HG02970 (cell line): ENCODE results near the gene LASP1NB.
"Not testable (repeated sequence)": the region's sequence is repeated elsewhere in the genome, so short reads cannot be mapped to it uniquely, and the experiment has no call there.

Experiments used
- ATAC-seq: cut with Tn5 transposase; IDR thresholded peaks from one replicate; pipeline ENCODE4 v1.9.1; 2021; ENCODE audit warnings: mild to moderate bottlenecking, moderate library complexity, moderate number of reproducible peaks; ENCODE audit not compliant: unreplicated experiment, low FRiP score

LASP1NB gene

DNA sequence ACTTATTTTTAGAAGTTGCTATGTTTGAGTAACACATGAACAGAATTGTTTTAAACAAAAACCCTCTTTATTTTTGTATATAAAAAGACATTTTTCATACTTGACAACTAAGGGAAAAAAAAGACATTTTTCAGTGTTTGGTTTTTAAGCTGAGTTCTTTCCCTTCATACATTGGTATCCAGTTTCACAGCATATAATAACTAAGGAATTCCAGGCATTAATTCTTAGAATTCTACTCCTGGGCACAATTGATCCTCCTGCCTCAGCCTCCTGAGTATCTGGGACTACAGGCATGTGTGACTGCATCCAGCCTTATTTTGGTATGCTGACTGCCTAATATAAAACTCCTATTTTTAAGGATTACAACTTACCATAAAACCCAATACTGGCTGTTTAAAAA lies 33.3 kb downstream of the LASP1NB start:
- no peak for ATAC-seq

- ATAC-seq: no peak
Observed at GRCh38 chr17:38959508-38959907, 34.1 kb downstream of the LASP1NB start.

DNA sequence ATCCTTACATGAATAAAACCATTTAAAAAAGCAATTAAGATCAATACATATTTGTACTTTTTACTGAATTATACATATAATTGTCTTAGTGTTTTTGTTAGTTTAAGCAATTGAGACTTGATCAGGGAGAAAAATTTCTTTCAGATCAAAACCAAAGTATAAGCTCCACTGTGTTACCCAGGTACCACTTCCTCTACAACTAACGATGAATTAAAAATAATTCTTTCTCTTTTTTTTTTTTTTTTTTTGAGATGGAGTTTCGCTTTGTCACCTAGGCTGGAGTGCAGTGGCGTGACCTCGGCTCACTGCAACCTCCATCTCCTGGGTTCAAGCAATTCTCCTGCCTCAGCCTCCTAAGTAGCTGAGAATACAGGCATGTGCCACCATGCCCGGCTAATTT lies 35.0 kb downstream of the LASP1NB start:
- ATAC-seq: no peak

DNA sequence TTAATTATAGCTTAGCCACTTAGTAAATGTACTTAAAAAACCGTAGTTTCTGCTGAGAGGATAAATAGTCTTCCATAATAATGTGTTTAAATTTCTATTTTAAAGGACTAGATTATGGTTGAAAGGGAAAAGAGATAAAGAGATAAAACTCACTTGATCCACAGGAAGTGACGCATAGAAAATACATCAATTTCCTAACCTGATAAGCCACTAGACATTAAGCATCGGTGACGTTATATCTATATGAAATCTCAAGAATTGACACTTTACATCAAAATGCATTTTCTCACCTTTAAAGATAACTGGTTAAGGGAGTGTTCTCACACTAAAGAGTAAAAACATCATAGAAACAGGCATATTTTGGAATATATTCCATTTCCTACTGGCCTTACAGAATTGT lies 36.0 kb downstream of the LASP1NB start:
- ATAC-seq: no peak

GRCh38 chr17:38967290-38967738 lies 41.9 kb downstream of the LASP1NB start, which contains the start of gene FBXO47:
FBXO47 (minus strand) TSS chr17:38967403; CDS start chr17:38963025, 4,378 bp downstream.
- ATAC-seq: no peak

DNA sequence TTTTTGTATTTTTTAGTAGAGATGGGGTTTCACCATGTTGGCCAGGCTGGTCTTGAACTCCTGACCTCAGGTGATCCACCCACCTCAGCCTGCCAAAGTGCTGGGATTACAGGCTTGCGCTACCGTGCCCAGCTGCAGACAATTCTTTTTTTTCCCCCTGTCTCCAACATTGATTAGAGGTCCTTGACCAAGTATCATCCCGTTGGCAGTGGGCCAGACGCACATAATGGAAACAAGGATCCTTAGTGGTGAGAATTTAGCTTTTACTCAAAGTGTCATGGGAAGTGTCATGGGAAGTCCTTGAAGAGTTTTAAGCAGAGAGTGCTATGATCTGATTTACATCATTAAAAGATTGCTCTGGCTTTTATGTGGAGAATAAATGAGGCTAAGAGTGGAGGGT lies 43.9 kb downstream of the LASP1NB start:
- ATAC-seq: no peak

DNA sequence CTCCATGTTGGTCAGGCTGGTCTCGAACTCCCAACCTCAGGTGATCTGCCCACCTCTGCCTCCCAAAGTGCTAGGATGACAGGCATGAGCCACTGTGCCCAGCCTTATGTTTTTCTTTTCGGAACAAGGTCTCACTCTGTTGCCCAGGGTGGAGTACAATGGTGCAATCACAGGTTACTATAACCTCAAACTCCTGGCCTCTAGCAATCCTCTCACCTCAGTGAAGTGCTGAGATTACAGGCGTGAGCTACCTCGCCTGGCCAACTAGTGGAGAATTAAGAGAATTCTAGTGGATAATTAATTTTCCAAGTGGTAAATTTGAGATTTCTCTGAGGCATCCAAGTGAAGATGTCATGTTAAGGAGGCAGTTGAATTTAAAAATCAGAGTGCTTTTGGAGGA lies 44.7 kb downstream of the LASP1NB start:
- no peak for ATAC-seq

GRCh38 chr17:38970804-38971203 lies 45.4 kb downstream of the LASP1NB start:
- no peak for ATAC-seq

- not testable (repeated sequence) for ATAC-seq
Observed at GRCh38 chr17:38976187-38976551, 50.8 kb downstream of the LASP1NB start.

- ATAC-seq: no peak
Observed at GRCh38 chr17:38978180-38978579, 52.8 kb downstream of the LASP1NB start.
